Esophagus (tissue), 2 donors: ENCODE data around the gene PREX1. TPM values are rescaled to one million over a fixed set of nuclear protein-coding genes. Genes with fewer than 3 reads are reported as not detected.

Experiments
- H3K27ac ChIP-seq, 2 donors: one replicate each; pipeline ENCODE4 v1.5.1; 2013; ENCODE audit warnings: low read depth in 2 of 2, mild to moderate bottlenecking in 2 of 2, inconsistent platforms in 1 of 2, low read length in 1 of 2, moderate library complexity in 1 of 2
- H3K27me3 ChIP-seq, 2 donors: one replicate each; pipeline ENCODE4 v1.6.1; 2013; ENCODE audit warnings: low read length in 2 of 2, control low read depth in 1 of 2, mild to moderate bottlenecking in 1 of 2; ENCODE audit not compliant: insufficient read depth in 2 of 2, control insufficient read depth in 1 of 2
- H3K36me3 ChIP-seq, 2 donors: one replicate each; pipeline ENCODE4 v1.6.1; 2013; ENCODE audit warnings: low read length in 1 of 2; ENCODE audit not compliant: control insufficient read depth in 2 of 2, insufficient read depth in 2 of 2
- H3K4me1 ChIP-seq, 2 donors: one replicate each; pipeline ENCODE4 v1.6.1; 2013; ENCODE audit warnings: low read length in 1 of 2; ENCODE audit not compliant: control insufficient read depth in 2 of 2, insufficient read depth in 2 of 2
- H3K4me3 ChIP-seq, 2 donors: one replicate each; pipeline ENCODE4 v1.5.1; 2013; ENCODE audit warnings: low read length in 2 of 2, mild to moderate bottlenecking in 2 of 2, low read depth in 1 of 2, moderate library complexity in 1 of 2
- H3K9me3 ChIP-seq, 2 donors: one replicate each; pipeline ENCODE4 v1.6.1; 2013; ENCODE audit warnings: mild to moderate bottlenecking in 2 of 2, low read depth in 1 of 2, low read length in 1 of 2, moderate library complexity in 1 of 2; ENCODE audit not compliant: control insufficient read depth in 2 of 2, insufficient read depth in 1 of 2
- WGBS, 2 donors: extraction: QIAGEN DNeasy Blood & Tissue Kit; methylation state at CpG; one replicate each; pipeline ENCODE4 v1.1.7; 2013; 5-methylcytosine and 5-hydroxymethylcytosine counted together
- polyA plus RNA-seq, 2 donors: library from polyadenylated mRNA; stranded (reverse); fragments of 200-250 nt; gene quantifications; one replicate each; pipeline ENCODE4 v1.2.3, GENCODE V29; 2013
- donor health status: healthy with polysubstance abuse.
- donor health status: Bipolar disorder and iron deficiency.

PREX1 gene
- polyA plus RNA-seq, 2 donors = 2.5 to 3.0 TPM

- Histone ChIP-seq H3K4me1 (peaks cover 0 to 4% of the 10 kb centered on the region in 2 donors), H3K27ac (no peak overlapping the region), H3K27me3 (no peaks in the 10 kb centered on the region), H3K36me3 (no peaks in the 10 kb centered on the region), H3K9me3 (no peaks in the 10 kb centered on the region), H3K4me3 (no peak overlapping the region)
- 80 to 83% methylated on average over 12 of the region's 12 CpGs for WGBS, 2 donors
Observed at GRCh38 chr20:48618631-48619030, 209.2 kb downstream of the PREX1 start.

GRCh38 chr20:48618052-48618451 is 209.7 kb downstream of the PREX1 start:
- peaks cover 0 to 4% of the 10 kb centered on the region in 2 donors for H3K4me1 ChIP-seq
- WGBS, 2 donors = 82 to 85% methylated on average over 13 of the region's 13 CpGs
- no peaks in the 10 kb centered on the region for H3K27me3 ChIP-seq
- no peak overlapping the region for H3K27ac ChIP-seq
- no peaks in the 10 kb centered on the region for H3K36me3 ChIP-seq
- H3K4me3 ChIP-seq = no peak overlapping the region
- no peaks in the 10 kb centered on the region for H3K9me3 ChIP-seq

- Histone ChIP-seq H3K4me3 (no peak overlapping the region), H3K27ac (no peak overlapping the region), H3K9me3 (no peaks in the 10 kb centered on the region), H3K4me1 (peaks cover 0 to 4% of the 10 kb centered on the region in 2 donors), H3K36me3 (no peaks in the 10 kb centered on the region), H3K27me3 (no peaks in the 10 kb centered on the region)
- WGBS, 2 donors = 82 to 87% methylated on average over 7 of the region's 7 CpGs
Observed at GRCh38 chr20:48617481-48617880, 210.3 kb downstream of the PREX1 start.

- Histone ChIP-seq H3K27me3 (no peaks in the 10 kb centered on the region), H3K4me1 (peaks cover 0 to 4% of the 10 kb centered on the region in 2 donors), H3K9me3 (no peaks in the 10 kb centered on the region), H3K27ac (no peak overlapping the region), H3K4me3 (no peak overlapping the region), H3K36me3 (no peaks in the 10 kb centered on the region)
- 84 to 86% methylated on average over 7 of the region's 7 CpGs for WGBS, 2 donors
Observed at GRCh38 chr20:48616481-48616880, 211.3 kb downstream of the PREX1 start.

GRCh38 chr20:48615871-48616270 is 211.9 kb downstream of the PREX1 start:
- no peak overlapping the region for H3K27ac ChIP-seq
- no peaks in the 10 kb centered on the region for H3K36me3 ChIP-seq
- WGBS, 2 donors = 79 to 83% methylated on average over 3 of the region's 3 CpGs

GRCh38 chr20:48614593-48615274 is 213.1 kb downstream of the PREX1 start:
- WGBS, 2 donors = 87 to 89% methylated on average over 12 of the region's 12 CpGs
- no peaks in the 10 kb centered on the region for H3K4me1 ChIP-seq
- no peaks in the 10 kb centered on the region for H3K36me3 ChIP-seq
- no peaks in the 10 kb centered on the region for H3K27me3 ChIP-seq
- H3K27ac ChIP-seq = no peak overlapping the region
- no peak overlapping the region for H3K4me3 ChIP-seq
- no peaks in the 10 kb centered on the region for H3K9me3 ChIP-seq

More at GRCh38 chr20:48615871-48616270, 211.9 kb downstream of the PREX1 start:
- Histone ChIP-seq H3K27me3 (no peaks in the 10 kb centered on the region), H3K9me3 (no peaks in the 10 kb centered on the region), H3K4me1 (peaks cover 0 to 4% of the 10 kb centered on the region in 2 donors), H3K4me3 (no peak overlapping the region)

GRCh38 chr20:48613926-48614325 is 213.9 kb downstream of the PREX1 start:
- Histone ChIP-seq H3K9me3 (no peaks in the 10 kb centered on the region), H3K27ac (no peak overlapping the region), H3K4me3 (no peak overlapping the region), H3K27me3 (no peaks in the 10 kb centered on the region), H3K4me1 (no peaks in the 10 kb centered on the region), H3K36me3 (no peaks in the 10 kb centered on the region)
- 61 to 64% methylated on average over 4 of the region's 4 CpGs for WGBS, 2 donors

- WGBS, 2 donors = 74 to 78% methylated on average over 6 of the region's 6 CpGs
- no peaks in the 10 kb centered on the region for H3K4me1 ChIP-seq
- no peaks in the 10 kb centered on the region for H3K27me3 ChIP-seq
- H3K27ac ChIP-seq = no peak overlapping the region
- H3K4me3 ChIP-seq = no peak overlapping the region
- no peaks in the 10 kb centered on the region for H3K36me3 ChIP-seq
- H3K9me3 ChIP-seq = no peaks in the 10 kb centered on the region
Observed at GRCh38 chr20:48612335-48612734, 215.5 kb downstream of the PREX1 start.

- Histone ChIP-seq H3K9me3 (no peaks in the 10 kb centered on the region), H3K27me3 (no peaks in the 10 kb centered on the region), H3K36me3 (no peaks in the 10 kb centered on the region), H3K27ac (no peak overlapping the region), H3K4me1 (no peaks in the 10 kb centered on the region), H3K4me3 (no peak overlapping the region)
- whole genome bisulfite sequencing, 2 donors = 62 to 66% methylated on average over 4 of the region's 4 CpGs
Observed at GRCh38 chr20:48610996-48611395, 216.8 kb downstream of the PREX1 start.

GRCh38 chr20:48609491-48609978 is 218.3 kb downstream of the PREX1 start:
- H3K9me3 ChIP-seq = no peaks in the 10 kb centered on the region
- H3K4me1 ChIP-seq = no peaks in the 10 kb centered on the region
- no peak overlapping the region for H3K27ac ChIP-seq
- H3K4me3 ChIP-seq = no peak overlapping the region
- H3K36me3 ChIP-seq = no peaks in the 10 kb centered on the region
- WGBS, 2 donors = 69 to 70% methylated on average over 5 of the region's 5 CpGs
- H3K27me3 ChIP-seq = peaks cover 0 to 5% of the 10 kb centered on the region in 2 donors
